Pancreas (tissue), 10 donors: ENCODE measurements around the gene CRABP1. TPM values are rescaled to one million over a fixed set of nuclear protein-coding genes. Genes with fewer than 3 reads are reported as not detected.
A peak's percentile ranks its signal among the peaks of the same experiment; 100 is the strongest.

Experiments
- ATAC-seq, 4 donors: fragments of 200-7000 bp; cut with Tn5 transposase; one replicate each; pipeline versions ENCODE4 v1.8.0 to v1.9.1; 2020; ENCODE audit warnings: mild to moderate bottlenecking in 4 of 4, moderate library complexity in 4 of 4
- DNase-seq, 6 donors: peaks; one replicate each; pipeline ENCODE4 v3.0.0-alpha.2; 2020
- FAIRE-seq: peaks from 2 replicates; lab custom pipeline; 2012; peaks lifted over from hg19 to GRCh38; lab: Jason Lieb, UNC
- H3K27ac ChIP-seq, 4 donors: fragments of 200-600 bp; sonication (generic); 1 replicate in 3 of 4; 2 replicates in 1 of 4; pipeline versions ENCODE4 v1.5.0 to v1.8.0; 2020
- H3K27me3 ChIP-seq, 4 donors: fragments of 200-600 bp; one replicate each; pipeline ENCODE4 v1.8.0; 2021
- H3K36me3 ChIP-seq, 3 donors: fragments of 200-600 bp; sonication (generic) in 1 of 3; one replicate each; pipeline versions ENCODE4 v1.5.0 to v1.8.0; 2020 to 2021
- H3K4me1 ChIP-seq, 3 donors: fragments of 200-600 bp; one replicate each; pipeline ENCODE4 v1.8.0; 2021
- H3K4me3 ChIP-seq, 4 donors: fragments of 200-600 bp; sonication (generic) in 2 of 4; one replicate each; pipeline versions ENCODE4 v1.5.0 to v1.8.0; 2020 to 2021
- H3K9me3 ChIP-seq, 4 donors: fragments of 200-600 bp; one replicate each; pipeline ENCODE4 v1.8.0; 2021
- WGBS, 2 donors: extraction: QIAGEN DNeasy Blood & Tissue Kit; methylation state at CpG; one replicate each; pipeline ENCODE4 v1.1.7; 2013; 5-methylcytosine and 5-hydroxymethylcytosine counted together
- intact Hi-C, 3 donors: fragments of 100-400 bp; cut with DNase I; formaldehyde crosslinking; loops; one replicate each; pipeline versions ENCODE4 v1.11.1 to v1.14.2; 2022
- polyA plus RNA-seq, 2 donors: library from polyadenylated mRNA; stranded (reverse); fragments of 200-250 nt; gene quantifications; one replicate each; pipeline ENCODE4 v1.2.3, GENCODE V29; 2013
- total RNA-seq, 6 donors: library from RNA; stranded (reverse); fragmentation: NEBNext Ultra II Directional in 4 of 6; extraction: Animal tissue kit (Norgen Biotek cat#: 25700) in 4 of 6; gene quantifications; one replicate each; pipeline versions ENCODE4 v1.2.1 to v1.2.4, GENCODE V29; 2021 to 2023
- TF ChIP-seq, protein P1 (sequence below), 4 donors: fragments of 200-600 bp; sonication (generic) in 3 of 4; IDR thresholded peaks; one replicate each; pipeline versions ENCODE4 v1.5.0 to v1.8.0; 2021; ENCODE audit warnings: antibody characterized with exemption in 4 of 4
- donor health status: healthy with polysubstance abuse.
- donor health status: DM: no; HTN: no; CAD: no; lungs with moderate emphysema.
- donor health status: DM: no; HTN: no; CAD: no.
- donor health status: control.
- donor health status: control.
- donor health status: Bipolar disorder and iron deficiency.
- donor health status: DM: yes; HTN: yes; CAD: no.
- donor health status: DM: no; HTN: no; CAD: no.
- donor health status: DM: no; HTN: no; CAD: no.
- donor health status: DM: yes; HTN: yes; CAD: no.

The CRABP1 gene
- total and polyA plus RNA-seq, 8 donors, result 0.20 to 11.8 (median 0.37) TPM; not detected in 3

DNA sequence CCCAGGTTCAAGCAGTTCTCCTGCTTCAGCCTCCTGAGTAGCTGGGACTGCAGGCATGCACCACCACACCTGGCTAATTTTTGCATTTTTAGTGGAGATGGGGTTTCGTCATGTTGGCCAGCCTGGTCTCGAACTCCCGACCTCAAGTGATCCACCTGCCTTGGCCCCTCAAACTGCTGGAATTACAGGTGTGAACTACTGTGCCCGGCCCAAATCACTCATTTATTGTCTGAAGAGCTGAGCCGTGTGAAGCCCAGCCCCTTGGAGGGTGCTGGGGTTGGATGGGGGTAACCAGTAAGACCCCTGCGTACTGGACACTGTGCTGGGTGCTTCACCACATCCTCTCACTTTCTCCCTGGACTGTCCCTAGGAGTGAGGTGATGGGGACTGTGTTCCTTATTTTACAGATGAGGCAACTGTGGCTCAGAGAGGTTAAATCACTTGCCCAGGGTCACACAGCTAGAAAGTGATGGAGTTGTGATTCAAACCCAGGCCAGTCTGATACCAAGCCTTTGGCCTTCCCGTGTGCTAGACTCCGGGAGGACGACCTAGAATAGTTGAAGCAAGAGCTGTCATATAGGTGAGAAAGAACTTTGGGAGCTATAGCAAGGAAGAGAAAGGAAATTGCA, 56.1 kb downstream of the CRABP1 start:
- DNase-seq (no peak), FAIRE-seq (no peak), ATAC-seq (no peak)
- no peaks in the 10 kb centered on the region for H3K36me3 ChIP-seq
- intact Hi-C loops, result no loop called here
- no peaks in the 10 kb centered on the region for H3K4me1 ChIP-seq
- H3K27ac ChIP-seq, result no peak overlapping the region
- H3K9me3 ChIP-seq, result no peaks in the 10 kb centered on the region
- WGBS, 2 donors, result 79 to 88% methylated on average over 9 of the region's 9 CpGs
- TF ChIP-seq, protein P1, sequence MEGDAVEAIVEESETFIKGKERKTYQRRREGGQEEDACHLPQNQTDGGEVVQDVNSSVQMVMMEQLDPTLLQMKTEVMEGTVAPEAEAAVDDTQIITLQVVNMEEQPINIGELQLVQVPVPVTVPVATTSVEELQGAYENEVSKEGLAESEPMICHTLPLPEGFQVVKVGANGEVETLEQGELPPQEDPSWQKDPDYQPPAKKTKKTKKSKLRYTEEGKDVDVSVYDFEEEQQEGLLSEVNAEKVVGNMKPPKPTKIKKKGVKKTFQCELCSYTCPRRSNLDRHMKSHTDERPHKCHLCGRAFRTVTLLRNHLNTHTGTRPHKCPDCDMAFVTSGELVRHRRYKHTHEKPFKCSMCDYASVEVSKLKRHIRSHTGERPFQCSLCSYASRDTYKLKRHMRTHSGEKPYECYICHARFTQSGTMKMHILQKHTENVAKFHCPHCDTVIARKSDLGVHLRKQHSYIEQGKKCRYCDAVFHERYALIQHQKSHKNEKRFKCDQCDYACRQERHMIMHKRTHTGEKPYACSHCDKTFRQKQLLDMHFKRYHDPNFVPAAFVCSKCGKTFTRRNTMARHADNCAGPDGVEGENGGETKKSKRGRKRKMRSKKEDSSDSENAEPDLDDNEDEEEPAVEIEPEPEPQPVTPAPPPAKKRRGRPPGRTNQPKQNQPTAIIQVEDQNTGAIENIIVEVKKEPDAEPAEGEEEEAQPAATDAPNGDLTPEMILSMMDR (IDR thresholded peaks at IDR 0.05), result no peak
- H3K27me3 ChIP-seq, result no peaks in the 10 kb centered on the region
- no peak overlapping the region for H3K4me3 ChIP-seq

GRCh38 chr15:78396976-78397375, 56.8 kb downstream of the CRABP1 start:
- FAIRE-seq (no peak), ATAC-seq (peak; percentile 86 to 98 (median 96)), DNase-seq (peak; percentile 63 to 94 (median 84))
- intact Hi-C loops, result no loop called here
- WGBS, 2 donors, result 27% methylated on average over 9 of the region's 9 CpGs
- TF ChIP-seq, protein P1 (IDR thresholded peaks at IDR 0.05), result peak in 3 of 4 donors; percentile 34 to 47 (median 41)
- H3K4me3 ChIP-seq, result no peak overlapping the region
- H3K4me1 ChIP-seq, result no peaks in the 10 kb centered on the region
- no peaks in the 10 kb centered on the region for H3K36me3 ChIP-seq
- no peaks in the 10 kb centered on the region for H3K9me3 ChIP-seq
- no peak overlapping the region for H3K27ac ChIP-seq
- no peaks in the 10 kb centered on the region for H3K27me3 ChIP-seq

- DNase-seq (no peak), FAIRE-seq (no peak), ATAC-seq (no peak)
- TF ChIP-seq, protein P1 (IDR thresholded peaks at IDR 0.05), result no peak
- 91 to 97% methylated on average over 2 of the region's 2 CpGs for WGBS, 2 donors
- no peaks in the 10 kb centered on the region for H3K4me1 ChIP-seq
- intact Hi-C loops, result no loop called here
- no peaks in the 10 kb centered on the region for H3K9me3 ChIP-seq
- H3K36me3 ChIP-seq, result no peaks in the 10 kb centered on the region
- no peak overlapping the region for H3K4me3 ChIP-seq
- H3K27ac ChIP-seq, result no peak overlapping the region
- no peaks in the 10 kb centered on the region for H3K27me3 ChIP-seq
These were observed 57.2 kb downstream of the CRABP1 start for GRCh38 chr15:78397382-78397781.

Other genes starting within 250 kb of the CRABP1 start
- gene SH2D7, start 247.8 kb upstream of the CRABP1 start, total RNA-seq, result 1 to 10 TPM in 1 of 6 donors, under 1 TPM in 4, not detected in 1; 0.04 to 1.8 (median 0.14) TPM
- gene SH2D7, start 247.8 kb upstream of the CRABP1 start, polyA plus RNA-seq, result under 1 TPM; 0.15 to 0.19 TPM
- gene CIB2, start 208.9 kb upstream of the CRABP1 start, total RNA-seq, result 1 to 10 TPM; 2.6 to 5.1 (median 4.4) TPM
- gene CIB2, start 208.9 kb upstream of the CRABP1 start, polyA plus RNA-seq, result 1 to 10 TPM; 1.5 to 3.3 TPM
- 10 to 100 TPM; 18.9 to 32.1 (median 27.5) TPM for gene IDH3A, start 191.0 kb upstream of the CRABP1 start, total RNA-seq
- gene IDH3A, start 191.0 kb upstream of the CRABP1 start, polyA plus RNA-seq, result 10 to 100 TPM; 10.2 to 22.4 TPM
- under 1 TPM in 1 of 6 donors, not detected in 5; 0.04 TPM for gene ACSBG1, start 105.8 kb upstream of the CRABP1 start, total RNA-seq
- gene ACSBG1, start 105.8 kb upstream of the CRABP1 start, polyA plus RNA-seq, result under 1 TPM; 0.04 to 0.12 TPM
- 1 to 10 TPM; 2.3 to 9.0 (median 4.4) TPM for gene DNAJA4, start 75.8 kb upstream of the CRABP1 start, total RNA-seq
- gene DNAJA4, start 75.8 kb upstream of the CRABP1 start, polyA plus RNA-seq, result 10 to 100 TPM in 1 of 2 donors, 1 to 10 TPM in 1; 5.7 to 16.1 TPM
- 10 to 100 TPM; 17.2 to 25.4 (median 19.4) TPM for gene SKIC8, start 40.7 kb upstream of the CRABP1 start, total RNA-seq
- 10 to 100 TPM; 27.2 to 44.6 TPM for gene SKIC8, start 40.7 kb upstream of the CRABP1 start, polyA plus RNA-seq
- 10 to 100 TPM; 18.2 to 34.0 (median 22.3) TPM for gene IREB2, start 97.9 kb downstream of the CRABP1 start, total RNA-seq
- gene IREB2, start 97.9 kb downstream of the CRABP1 start, polyA plus RNA-seq, result 1 to 10 TPM; 5.7 to 7.8 TPM
- gene HYKK, start 167.2 kb downstream of the CRABP1 start, total RNA-seq, result 1 to 10 TPM; 2.3 to 5.1 (median 2.8) TPM
- gene HYKK, start 167.2 kb downstream of the CRABP1 start, polyA plus RNA-seq, result 1 to 10 TPM; 3.2 TPM
- gene PSMA4, start 200.1 kb downstream of the CRABP1 start, total RNA-seq, result 10 to 100 TPM; 24.6 to 63.1 (median 43.5) TPM
- 10 to 100 TPM; 67.0 to 84.1 TPM for gene PSMA4, start 200.1 kb downstream of the CRABP1 start, polyA plus RNA-seq
- 1 to 10 TPM; 1.2 to 2.6 (median 1.8) TPM for gene CHRNA5, start 225.2 kb downstream of the CRABP1 start, total RNA-seq
- gene CHRNA5, start 225.2 kb downstream of the CRABP1 start, polyA plus RNA-seq, result 1 to 10 TPM in 1 of 2 donors, under 1 TPM in 1; 0.80 to 2.9 TPM